Kidney tubule cell (primary cell): ENCODE measurements around the gene NLRC5.
A peak's percentile ranks its signal among the peaks of the same experiment; 100 is the strongest.

ENCODE experiments used
- DNase-seq: peaks from one replicate; pipeline ENCODE4 v3.0.0-alpha.2; 2018; ENCODE audit warnings: low spot score

NLRC5 gene

DNA sequence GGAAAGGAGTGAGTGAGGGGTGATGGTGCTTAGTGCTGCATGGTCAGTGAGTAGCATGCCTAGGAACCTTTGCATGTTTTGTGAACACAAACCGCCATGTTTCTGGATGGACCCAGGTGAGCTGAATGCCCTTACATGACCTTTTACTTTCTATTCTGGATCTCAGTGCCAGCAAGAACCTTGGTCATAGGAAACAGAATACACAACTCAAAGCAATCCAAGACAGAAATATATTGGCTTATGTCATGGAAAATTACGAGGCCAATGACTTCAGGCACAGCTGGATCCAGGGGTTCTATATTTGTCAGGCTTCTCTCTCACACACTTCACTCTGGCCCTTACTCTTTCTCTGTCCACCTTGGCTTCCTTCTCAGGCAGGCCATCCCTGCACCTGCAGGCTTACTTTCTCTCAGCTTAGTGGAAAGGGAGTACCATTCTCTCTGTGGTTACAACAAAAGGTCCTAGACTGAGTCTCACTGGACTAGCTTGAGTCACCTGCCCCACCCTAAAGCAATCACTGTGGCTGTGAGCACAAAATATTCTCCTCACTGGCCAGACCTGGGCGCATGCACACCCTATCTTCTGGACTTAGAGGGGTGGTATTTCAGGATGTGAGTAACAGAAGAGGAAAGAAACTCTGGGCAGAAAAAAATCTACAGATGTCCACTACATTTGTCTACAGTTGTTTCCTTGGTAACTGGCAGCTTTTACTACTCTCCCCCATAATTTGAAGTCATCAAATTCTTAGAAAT, 82.7 kb downstream of the NLRC5 start:
- peak; percentile 50 for DNase-seq

DNA sequence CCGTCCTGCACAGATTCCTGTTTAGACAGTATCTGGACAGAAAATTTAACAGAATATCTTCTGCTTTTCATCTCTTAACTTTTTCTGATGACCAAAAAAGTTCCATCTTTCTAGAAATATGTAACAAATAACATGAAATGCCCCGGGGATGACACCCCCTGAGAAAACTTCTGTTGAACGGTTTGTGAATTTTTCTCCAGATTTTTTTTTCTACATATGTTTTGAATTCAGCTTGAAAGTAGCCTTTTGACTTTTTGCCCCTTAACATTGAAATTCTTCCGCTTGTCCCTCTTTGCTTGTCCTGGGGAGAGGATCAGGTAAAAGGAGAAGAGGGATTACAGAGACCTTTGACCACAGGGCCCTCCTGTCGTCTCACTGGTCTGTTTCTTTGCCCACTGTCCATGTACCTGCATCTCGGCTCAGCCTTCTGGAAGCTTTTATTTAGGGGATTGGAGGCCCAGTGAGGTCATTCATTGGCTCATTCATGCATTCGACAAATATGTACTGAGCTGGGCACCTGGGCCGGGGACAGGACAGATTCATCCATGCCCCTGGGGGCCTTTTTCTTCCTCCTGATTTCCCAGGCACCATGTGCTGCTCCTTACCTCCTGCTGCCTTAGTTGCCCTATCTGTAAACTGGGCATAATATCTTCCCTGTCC, 83.4 kb downstream of the NLRC5 start:
- no peak for DNase-seq

DNA sequence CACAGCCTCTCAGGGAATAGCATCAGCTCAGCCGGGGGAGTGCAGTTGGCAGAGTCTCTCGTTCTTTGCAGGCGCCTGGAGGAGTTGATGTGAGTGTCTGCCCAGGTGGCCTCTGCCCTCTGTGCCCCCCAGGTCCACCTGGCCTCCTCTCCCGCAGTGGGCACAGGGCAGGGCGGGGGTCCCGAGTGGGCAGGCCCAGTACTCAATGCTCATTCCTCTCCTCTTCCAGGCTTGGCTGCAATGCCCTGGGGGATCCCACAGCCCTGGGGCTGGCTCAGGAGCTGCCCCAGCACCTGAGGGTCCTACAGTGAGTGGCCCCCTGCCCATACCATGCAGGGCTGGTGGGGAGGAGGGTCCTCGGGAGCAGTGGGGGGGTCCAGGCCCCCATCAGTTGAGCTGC, 88.4 kb downstream of the NLRC5 start:
- no peak for DNase-seq

DNA sequence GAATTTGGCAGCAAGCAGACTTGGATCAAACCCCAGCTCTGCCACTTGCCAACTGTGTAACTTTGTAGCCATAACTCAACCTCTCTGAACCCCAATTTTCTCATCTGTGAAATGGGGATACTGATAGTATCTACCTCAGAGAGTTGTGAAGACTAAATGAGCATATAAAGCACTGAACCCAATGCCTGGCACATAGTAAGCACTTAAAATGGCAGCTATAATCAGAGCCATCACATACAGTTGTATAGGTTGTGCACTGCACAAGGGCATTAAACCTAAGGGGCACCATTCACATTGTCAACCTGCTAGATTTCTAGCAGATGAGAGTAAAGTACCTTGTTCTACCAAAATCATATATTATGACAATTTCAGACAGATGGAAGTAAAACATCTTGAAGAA, 92.4 kb downstream of the NLRC5 start:
- DNase-seq: no peak

DNA sequence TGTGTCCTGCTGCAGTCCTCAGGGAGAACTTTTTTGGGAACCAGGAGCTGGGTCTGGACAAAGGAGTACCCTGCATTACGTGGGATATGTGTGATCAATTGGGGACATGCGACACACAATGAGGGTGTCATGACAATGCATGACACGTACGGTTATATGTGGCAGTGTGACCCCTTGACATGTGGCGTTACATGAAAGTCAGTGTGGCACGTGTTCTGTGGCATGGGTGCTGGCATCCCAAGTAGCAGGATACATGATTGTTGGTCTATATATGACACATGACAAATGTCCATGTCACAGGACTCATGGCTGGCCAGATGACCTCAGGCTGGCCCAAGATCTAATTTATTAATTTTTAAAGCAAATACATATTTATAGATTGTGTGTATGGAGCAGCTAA, 93.3 kb downstream of the NLRC5 start:
- DNase-seq: no peak

DNA sequence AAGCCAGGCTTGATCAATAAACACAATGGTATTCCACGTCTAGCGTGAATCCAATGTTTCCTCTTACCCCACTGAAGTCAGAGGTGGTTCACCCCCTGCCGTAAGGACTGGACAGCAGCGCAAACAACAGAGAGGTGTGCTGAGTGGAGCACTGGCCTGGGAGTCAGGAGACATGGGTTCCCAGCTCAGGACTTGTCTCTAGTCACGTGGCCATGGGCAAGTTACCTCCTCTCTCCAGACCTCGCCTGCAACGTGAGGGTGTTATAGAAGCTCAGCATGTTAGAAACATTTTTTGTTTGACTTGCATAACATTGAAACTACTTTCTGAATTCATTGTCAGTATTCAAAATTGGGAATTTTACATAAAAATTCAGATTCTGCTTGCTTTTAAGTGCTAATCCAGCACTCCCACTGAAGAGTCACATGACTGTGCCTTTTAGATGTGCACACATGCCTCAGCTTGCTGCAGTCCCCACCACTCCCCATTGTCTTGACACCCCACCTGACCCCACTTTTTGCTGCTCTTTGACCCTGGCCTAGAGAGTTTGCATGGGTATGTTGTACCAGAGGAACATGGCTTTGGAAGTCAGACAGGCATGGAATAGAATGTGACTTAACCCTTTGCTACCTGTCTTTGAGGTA, 94.2 kb downstream of the NLRC5 start:
- DNase-seq: no peak

DNA sequence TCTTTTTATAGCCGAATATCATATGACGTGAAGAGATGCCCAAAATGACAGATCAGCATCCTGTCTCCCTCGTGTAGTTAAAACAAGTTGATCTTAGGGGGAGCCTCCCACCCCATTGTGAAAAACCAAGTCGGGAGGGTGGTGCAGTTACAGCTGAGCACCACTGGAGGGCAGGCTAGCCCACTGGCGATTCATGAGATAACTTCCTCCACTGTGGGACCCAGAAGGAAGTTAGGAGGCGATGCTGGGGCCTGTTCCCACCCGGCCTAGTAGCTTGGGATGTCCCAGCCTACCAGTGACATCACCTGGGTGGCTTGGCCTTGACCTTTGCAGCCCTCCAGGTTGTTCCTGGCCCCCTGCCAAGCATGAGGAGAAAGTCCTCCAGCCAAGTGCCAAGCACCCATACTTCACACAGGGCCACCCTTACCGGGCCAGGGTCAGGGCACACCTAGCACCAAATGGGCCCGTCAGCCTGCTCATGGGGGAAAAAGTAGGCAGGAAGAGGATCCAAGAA, 95.0 kb downstream of the NLRC5 start:
- DNase-seq: peak; percentile 75

DNA sequence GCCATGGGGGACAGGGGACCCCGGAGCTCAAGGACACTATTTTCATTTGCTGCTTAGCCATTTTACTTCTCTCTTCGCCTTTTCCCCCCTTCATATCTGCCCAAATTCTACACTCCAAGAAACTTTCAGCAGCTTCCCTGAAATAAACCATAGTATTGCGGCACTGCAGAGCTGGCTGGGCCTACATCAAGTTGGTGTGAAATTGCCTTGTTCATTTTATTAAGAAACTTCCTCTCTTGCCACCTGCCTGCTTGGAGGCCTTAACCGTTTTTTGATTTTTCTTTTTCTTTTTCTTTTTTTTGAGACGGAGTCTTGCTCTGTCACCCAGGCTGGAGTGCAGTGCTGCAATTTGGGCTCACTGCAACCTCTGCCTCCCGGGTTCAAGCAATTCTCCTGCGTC, 95.6 kb downstream of the NLRC5 start:
- no peak for DNase-seq

DNA sequence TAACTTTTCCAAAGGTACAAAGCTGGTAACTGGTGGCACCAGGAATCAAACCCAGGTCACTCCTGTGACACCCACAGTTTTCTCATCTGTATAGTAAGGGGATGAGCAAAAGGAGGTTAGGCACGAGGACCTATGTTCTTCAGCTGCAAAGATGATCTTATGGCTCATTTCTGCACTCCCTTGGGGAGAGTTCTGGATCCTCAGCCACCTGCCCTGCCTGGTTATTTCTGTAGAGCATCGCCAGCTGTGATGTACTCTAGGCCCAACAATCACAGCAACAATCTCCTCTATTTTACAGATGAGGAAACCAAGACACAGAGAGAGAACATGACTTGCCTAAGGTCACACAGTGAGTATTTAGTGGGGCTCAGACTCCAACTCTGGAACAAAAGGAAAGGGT, 97.6 kb downstream of the NLRC5 start:
- DNase-seq: no peak

DNA sequence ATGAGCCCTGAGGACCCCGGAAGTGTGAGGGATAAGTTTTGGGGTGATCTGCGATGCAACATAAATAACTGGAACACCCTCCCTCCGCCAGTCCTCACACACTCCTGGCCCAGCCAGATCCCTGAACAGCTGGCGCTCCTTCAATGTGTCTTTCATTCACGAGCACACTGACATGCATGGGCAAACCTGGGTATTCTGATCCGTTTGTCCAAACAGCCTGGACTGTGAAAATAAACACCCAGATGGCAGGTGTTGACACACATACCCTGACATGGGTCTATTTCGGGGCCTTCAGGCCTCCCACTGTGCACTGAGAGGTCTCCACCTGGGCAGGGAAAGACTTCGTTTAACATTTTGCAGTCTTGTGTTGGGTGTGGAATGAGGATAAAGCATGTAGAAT, 100.0 kb downstream of the NLRC5 start:
- no peak for DNase-seq

DNA sequence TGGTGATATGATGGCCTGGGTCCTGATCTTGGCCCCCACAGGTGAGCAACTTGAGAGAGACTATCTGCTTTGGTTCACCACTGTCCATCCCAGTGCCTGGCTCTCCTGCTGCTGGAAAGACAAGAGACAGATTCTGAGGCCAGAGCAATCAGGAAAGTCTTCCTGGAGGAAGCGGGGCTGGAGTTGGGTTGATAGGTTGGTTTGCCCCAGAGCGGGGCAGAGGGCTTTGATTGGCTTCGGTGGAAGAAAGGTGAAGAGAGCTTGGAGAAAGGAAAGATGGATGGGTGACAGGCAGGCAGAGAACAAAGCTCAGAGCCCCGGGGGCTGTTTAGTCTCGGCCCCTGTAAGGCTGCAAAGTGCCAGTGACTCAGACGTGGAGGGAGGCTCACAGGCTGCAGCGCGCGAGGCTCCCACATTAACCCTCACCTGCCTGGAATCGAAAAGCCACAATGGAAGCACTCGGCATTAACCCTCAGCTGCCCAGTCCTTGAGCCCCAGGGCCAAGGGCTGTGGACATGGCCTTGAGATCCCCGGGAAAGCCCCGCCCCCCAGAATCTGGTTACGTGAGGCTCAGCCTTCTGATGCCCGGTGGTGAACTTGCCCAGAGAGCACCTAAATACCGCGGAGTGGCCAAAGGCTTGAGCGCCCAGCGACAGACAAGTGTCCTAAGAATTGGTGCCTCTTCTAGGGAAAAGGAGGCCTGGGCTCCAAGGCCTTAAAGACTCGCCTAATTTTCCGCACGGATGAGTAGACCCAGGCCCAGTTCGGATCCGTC, 102.0 kb downstream of the NLRC5 start:
- peak; percentile 53 for DNase-seq

DNA sequence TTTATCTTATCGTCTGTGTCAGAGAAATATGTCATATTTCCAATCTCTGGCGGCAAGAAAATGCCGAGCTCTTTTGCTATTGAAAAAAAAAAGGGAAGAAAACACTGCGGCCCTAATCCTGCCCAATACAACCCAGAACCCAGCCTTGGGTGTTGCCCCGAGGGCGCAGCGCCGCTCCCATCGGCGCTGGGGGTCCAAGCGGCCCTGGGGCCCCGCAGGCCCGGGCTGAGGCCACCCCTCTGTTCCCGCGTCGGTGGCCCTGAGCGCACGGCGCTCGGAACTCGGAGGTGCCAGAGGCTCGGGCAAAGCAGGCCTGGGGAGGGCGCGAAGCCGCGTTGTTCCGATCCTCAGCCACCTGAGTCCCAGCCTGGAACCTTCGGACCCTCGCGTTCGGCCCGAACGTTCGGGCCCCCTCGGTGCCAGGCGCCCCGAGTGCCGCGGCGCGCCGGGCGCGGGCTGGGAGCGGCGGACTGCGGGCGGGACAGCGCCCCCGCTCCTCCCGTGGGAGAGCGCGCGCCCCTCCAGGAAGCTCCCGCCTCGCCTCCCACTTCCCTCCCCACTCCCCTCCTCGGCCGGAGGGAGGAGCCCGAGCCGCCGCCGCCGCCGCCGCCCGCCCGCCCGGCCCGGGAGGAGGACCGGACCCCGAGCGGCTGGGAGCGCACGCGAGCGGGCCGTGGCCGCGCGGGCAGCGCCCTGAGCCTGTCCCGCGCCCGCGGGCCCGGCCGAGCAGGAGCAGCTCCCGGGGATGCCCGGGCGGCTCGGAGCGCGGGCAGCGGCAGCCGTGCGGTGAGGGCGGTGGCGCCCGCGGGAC, 102.8 kb downstream of the NLRC5 start, which contains the start of gene CPNE2:
Gene CPNE2 (plus strand): TSS at position 609 of the 811 bp plus-strand sequence. CDS start 18,160 bp downstream, outside the sequence.
- DNase-seq: peak; percentile 64

DNA sequence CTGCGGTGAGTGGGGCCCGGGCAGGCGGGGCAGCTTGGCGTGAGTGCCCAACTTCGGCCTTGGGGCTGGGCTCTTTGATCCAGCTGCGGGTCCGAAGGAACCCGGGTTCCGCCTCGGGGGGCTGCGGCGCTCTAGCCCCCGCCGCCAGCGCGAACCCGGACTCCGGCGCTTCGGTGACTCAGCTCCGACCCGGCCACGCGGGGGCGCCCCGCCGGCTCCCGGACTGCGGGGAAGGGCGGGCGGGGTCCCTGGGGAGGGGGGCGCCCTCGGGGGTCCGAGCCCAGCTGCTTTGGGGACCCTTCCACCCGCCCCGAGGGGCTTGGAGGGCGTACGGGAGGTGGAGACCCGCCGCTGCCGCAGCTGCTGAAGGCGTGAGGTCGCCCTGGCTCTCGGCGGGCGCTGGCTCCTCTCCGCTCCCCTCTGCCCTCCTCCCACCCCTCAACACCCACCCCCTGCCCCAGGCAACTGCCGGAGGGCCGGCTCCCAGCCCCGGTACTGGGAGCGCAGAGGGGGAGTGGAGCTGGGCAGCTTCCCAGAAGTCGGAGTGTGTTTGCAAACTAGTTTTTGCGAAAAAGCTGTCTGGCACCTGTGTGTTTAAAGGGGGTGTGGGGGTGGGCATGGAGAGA, 103.5 kb downstream of the NLRC5 start:
- DNase-seq: peak; percentile 32

DNA sequence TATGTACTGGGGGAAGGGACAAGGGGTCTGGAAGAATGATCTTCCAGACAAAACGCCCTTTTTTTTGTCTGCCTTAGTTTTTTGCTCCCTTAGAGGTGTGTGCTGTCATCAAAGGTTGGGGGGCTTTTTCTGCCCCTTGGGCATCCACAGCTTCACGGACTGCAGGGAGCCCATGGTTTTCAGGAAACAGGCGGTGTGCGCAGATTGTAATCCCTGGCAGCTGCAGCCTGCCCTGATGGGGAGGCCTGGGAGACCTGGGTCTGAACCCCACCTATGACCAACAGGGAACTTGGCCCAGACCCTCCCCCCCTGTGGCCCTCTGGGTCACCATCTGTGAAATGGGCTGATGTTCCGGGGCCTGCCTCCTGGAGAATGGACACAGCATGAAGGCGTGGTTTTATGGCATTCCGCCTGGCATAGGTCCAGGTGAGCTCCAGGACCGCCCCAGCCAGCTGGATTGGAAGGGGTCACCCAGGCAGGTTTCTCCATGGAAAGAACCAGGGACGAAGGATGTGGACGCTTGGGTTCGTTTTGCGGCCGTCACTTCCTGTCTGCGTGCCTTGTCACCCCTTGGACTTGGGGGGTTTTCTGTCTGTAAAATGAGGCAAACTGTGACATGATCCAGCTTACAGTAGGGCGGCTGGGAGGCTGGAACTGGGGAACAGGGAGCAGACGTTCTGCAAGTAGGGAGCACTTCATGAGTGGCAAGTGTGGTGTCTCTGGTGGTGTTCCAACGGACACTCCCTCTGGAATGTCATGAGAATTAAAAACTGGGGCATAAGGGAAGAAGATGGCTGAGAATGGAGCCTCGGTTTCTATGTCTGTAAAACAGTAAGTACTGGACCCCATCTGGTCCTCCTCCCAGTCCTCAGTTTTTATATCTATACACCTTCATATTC, 104.6 kb downstream of the NLRC5 start:
- DNase-seq: no peak

DNA sequence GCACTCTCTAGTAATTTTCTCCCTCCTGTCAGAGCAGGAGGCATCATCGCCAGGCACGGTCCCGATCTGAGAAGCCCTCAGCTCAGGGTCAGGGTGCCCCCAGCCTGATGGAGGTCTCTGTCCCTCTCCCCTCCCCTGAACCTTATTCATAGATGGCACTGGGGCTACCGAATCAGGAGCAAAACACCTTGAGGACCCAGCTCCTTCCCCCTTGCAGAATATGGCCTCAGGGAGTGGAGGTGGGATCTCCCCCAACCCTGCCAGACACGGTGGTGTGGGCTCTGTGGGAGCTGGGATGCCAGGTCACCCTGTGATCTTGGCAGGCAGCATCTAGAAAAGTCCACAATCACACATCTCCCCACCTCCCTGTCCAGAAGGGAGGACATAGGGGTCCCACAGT, 105.6 kb downstream of the NLRC5 start:
- DNase-seq: no peak

DNA sequence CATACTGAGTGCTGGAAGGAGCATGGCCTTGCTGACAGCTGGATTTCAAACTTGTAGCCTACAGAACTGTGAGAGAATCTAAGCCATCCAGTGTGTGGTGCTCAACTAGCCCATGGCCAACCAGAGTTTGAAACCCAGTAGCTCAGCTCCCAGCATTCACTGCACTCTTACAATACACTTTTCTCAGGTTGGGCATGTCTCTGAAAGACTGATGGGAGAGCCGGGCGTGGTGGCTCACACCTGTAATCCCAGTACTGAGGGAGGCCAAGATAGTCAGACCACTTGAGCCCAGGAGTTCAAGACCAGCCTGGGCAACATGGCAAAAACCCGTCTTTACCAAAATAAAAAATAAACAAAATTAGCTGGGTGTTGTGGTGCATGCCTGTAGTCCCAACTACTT, 106.8 kb downstream of the NLRC5 start:
- no peak for DNase-seq

DNA sequence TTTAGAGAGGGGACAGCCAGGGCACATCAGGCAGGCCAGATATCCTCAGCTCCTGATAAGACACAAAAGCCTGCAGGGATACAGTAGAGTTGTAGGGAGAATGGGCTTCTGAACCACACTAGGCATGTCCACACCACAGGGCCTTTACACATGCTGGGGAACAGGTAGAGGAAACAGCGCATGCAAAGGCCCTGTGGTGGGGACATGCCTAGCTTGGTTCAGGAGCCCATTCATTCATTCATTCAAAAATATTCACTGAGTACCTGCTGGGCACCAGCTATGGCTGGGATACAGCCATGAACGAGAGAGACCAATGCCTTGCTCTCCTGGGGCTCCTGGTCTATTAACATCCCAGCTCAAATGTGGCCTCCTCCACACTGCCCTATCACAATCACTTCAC, 107.4 kb downstream of the NLRC5 start:
- DNase-seq: no peak

DNA sequence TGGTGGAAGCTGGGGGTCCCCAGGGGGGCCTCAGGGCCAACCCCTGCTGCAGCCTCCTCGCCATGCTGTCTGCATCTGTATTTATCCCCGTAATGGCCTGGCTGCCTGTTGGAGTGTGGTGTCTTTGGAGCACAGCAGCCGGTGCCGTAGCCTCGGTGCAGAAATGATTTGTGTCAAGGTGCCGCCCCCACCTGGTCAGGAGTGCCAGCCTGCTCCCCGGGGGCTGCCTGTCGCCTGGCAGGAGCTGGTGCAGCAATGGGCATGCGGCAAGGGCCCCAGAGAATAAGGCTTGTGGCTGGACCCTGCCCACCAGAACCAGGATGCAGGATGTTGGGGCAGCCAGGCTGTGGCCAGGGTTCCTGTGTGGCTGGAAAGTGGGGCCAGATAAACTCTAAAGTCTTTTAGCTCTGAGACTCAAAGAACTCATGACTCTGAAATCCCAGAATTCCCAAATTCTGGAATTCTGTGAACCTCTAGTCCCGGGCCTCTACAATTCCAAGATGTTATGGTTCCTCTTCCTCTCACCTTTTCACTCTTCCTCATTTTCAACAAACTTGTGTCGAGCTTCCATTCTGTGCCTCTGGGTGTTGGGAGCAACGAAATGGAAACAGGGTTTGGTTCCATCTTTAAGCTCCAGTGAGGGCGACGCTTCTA, 109.0 kb downstream of the NLRC5 start:
- no peak for DNase-seq

DNA sequence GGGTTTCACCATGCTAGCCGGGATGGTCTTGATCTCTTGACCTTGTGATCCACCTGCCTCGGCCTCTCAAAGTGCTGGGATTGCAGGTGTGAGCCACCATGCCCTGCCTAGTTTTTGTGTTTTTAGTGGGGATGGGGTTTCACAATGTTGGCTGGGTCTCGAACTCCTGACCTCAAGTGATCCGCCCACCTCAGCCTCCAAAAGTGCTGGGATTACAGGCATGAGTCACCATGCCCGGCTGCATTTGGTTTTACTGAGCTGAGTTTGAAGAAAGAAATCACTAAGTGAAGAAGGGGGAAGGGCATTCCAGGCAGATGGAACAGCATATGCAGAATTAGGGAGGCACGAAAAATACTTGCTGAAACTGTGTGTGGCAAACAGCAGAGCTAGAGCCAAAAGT, 110.6 kb downstream of the NLRC5 start:
- peak; percentile 37 for DNase-seq
